H1 (cell line): Measurements from ENCODE around the gene COL25A1. TPM values are rescaled to one million over a fixed set of nuclear protein-coding genes. Genes with fewer than 3 reads are reported as not detected.

Experiments
- CTCF ChIA-PET: fragments of 300-600 bp; sonication (Branson Sonifier 250); formaldehyde crosslinking; loops from one replicate; lab custom pipeline; 2021; ENCODE audit not compliant: partially characterized antibody; lab: Charles Lee
- POLR2A ChIA-PET: fragments of 300-600 bp; sonication (Branson Sonifier 250); formaldehyde crosslinking; loops from one replicate; lab custom pipeline; 2021; ENCODE audit warnings: inconsistent platforms; ENCODE audit not compliant: partially characterized antibody; lab: Charles Lee
- DNase-seq, 2 experiments: peaks; one replicate each; pipeline versions ENCODE4 v3.0.0 to v3.0.0-alpha.2; 2010 to 2022; ENCODE audit warnings: low spot score in 2 of 2, low read depth in 1 of 2, mixed read lengths in 1 of 2
- FAIRE-seq: peaks from 2 replicates; lab custom pipeline; 2011; peaks lifted over from hg19 to GRCh38; lab: Jason Lieb, UNC
- H2AFZ ChIP-seq: 2 replicates; pipeline ENCODE4 v1.8.1; 2012; ENCODE audit warnings: low read length, inconsistent platforms
- H2AK5ac ChIP-seq: 2 replicates; pipeline ENCODE4 v1.6.1; 2013; ENCODE audit warnings: low read depth, low read length
- H2BK120ac ChIP-seq: replicated peaks from 2 replicates; pipeline ENCODE3; 2013; ENCODE audit warnings: low read depth, low read length, inconsistent platforms
- H2BK12ac ChIP-seq: 2 replicates; pipeline ENCODE4 v1.6.1; 2013; ENCODE audit warnings: low read depth, low read length
- H2BK15ac ChIP-seq: 2 replicates; pipeline ENCODE4 v1.6.1; 2013; ENCODE audit warnings: low read length
- H2BK20ac ChIP-seq: 2 replicates; pipeline ENCODE4 v1.6.1; 2013; ENCODE audit warnings: low read length
- H2BK5ac ChIP-seq: 2 replicates; pipeline ENCODE4 v1.6.1; 2013; ENCODE audit warnings: low read depth, low read length
- H3K14ac ChIP-seq: 2 replicates; pipeline ENCODE4 v1.6.1; 2013; ENCODE audit warnings: inconsistent platforms; ENCODE audit not compliant: insufficient read length
- H3K18ac ChIP-seq: 2 replicates; pipeline ENCODE4 v1.6.1; 2013; ENCODE audit warnings: low read length; ENCODE audit errors: extremely low read depth
- H3K23ac ChIP-seq: 2 replicates; pipeline ENCODE4 v1.6.1; 2013; ENCODE audit warnings: inconsistent platforms; ENCODE audit not compliant: insufficient read length
- H3K23me2 ChIP-seq: 2 replicates; pipeline ENCODE4 v1.6.1; 2013; ENCODE audit warnings: low read depth, low read length
- H3K27ac ChIP-seq: 2 replicates; pipeline ENCODE4 v1.6.1; 2011; ENCODE audit warnings: low read depth, low read length, inconsistent platforms
- H3K27me3 ChIP-seq, 4 experiments: replicated peaks in 1 of 4; 1 replicate in 1 of 4; 2 replicates in 3 of 4; pipeline versions ENCODE4 v1.6.1 to v1.8.1; 2011 to 2013; ENCODE audit warnings: low read length in 3 of 4, mild to moderate bottlenecking in 3 of 4, inconsistent platforms in 2 of 4, mixed read lengths in 2 of 4, moderate library complexity in 1 of 4; ENCODE audit not compliant: control insufficient read depth in 3 of 4, insufficient read depth in 3 of 4; ENCODE audit errors: extremely low read depth in 1 of 4
- H3K36me3 ChIP-seq, 4 experiments: 2 replicates each; pipeline versions ENCODE4 v1.6.1 to v1.8.1; 2011 to 2013; ENCODE audit warnings: mild to moderate bottlenecking in 4 of 4, low read length in 3 of 4, moderate library complexity in 2 of 4, control low read depth in 1 of 4, inconsistent platforms in 1 of 4; ENCODE audit not compliant: insufficient read depth in 4 of 4, control insufficient read depth in 2 of 4
- H3K4ac ChIP-seq: replicated peaks from 2 replicates; pipeline ENCODE3; 2013; ENCODE audit warnings: low read length, low read depth, mixed read lengths, inconsistent platforms; ENCODE audit not compliant: insufficient read length
- H3K4me1 ChIP-seq, 4 experiments: replicated peaks in 1 of 4; 1 replicate in 1 of 4; 2 replicates in 3 of 4; pipeline versions ENCODE4 v1.6.1 to v1.8.1; 2011 to 2013; ENCODE audit warnings: low read length in 3 of 4, inconsistent platforms in 2 of 4, mixed read lengths in 1 of 4; ENCODE audit not compliant: insufficient read depth in 4 of 4, control insufficient read depth in 3 of 4
- H3K4me2 ChIP-seq, 2 experiments: 2 replicates each; pipeline versions ENCODE4 v1.6.1 to v1.8.1; 2011 to 2013; ENCODE audit warnings: low read depth in 2 of 2, low read length in 2 of 2, control low read depth in 1 of 2, inconsistent platforms in 1 of 2, mild to moderate bottlenecking in 1 of 2; ENCODE audit not compliant: insufficient read depth in 1 of 2
- H3K4me3 ChIP-seq, 4 experiments: fragments of 200-600, 300-600 bp in 1 of 4; sonication (generic), shearing (Covaris generic), sonication (Bioruptor Twin) in 1 of 4; 2 replicates each; pipeline versions ENCODE4 v1.5.1 to v1.8.1; 2011 to 2016; ENCODE audit warnings: low read length in 4 of 4, low read depth in 3 of 4, control low read depth in 2 of 4, inconsistent platforms in 2 of 4, mild to moderate bottlenecking in 2 of 4, mixed read lengths in 1 of 4, moderate library complexity in 1 of 4; ENCODE audit not compliant: insufficient read depth in 2 of 4; ENCODE audit errors: extremely low read depth in 1 of 4
- H3K56ac ChIP-seq: replicated peaks from 2 replicates; pipeline ENCODE3; 2013; ENCODE audit warnings: low read depth, mild to moderate bottlenecking, mixed read lengths, low read length, inconsistent platforms; ENCODE audit not compliant: insufficient read length
- H3K79me1 ChIP-seq: 2 replicates; pipeline ENCODE4 v1.6.1; 2013; ENCODE audit warnings: low read depth, low read length, control low read depth
- H3K79me2 ChIP-seq, 2 experiments: 2 replicates each; pipeline versions ENCODE4 v1.6.1 to v1.8.1; 2012 to 2013; ENCODE audit warnings: low read length in 2 of 2, mild to moderate bottlenecking in 2 of 2, inconsistent platforms in 1 of 2; ENCODE audit not compliant: insufficient read depth in 2 of 2, control insufficient read depth in 1 of 2
- H3K9ac ChIP-seq, 4 experiments: replicated peaks in 1 of 4; 1 replicate in 1 of 4; 2 replicates in 3 of 4; pipeline versions ENCODE4 v1.6.1 to v1.8.1; 2011 to 2013; ENCODE audit warnings: low read depth in 3 of 4, low read length in 3 of 4, control low read depth in 2 of 4, mild to moderate bottlenecking in 2 of 4, moderate library complexity in 2 of 4, inconsistent platforms in 1 of 4; ENCODE audit errors: extremely low read depth in 1 of 4
- H3K9me3 ChIP-seq, 2 experiments: 2 replicates each; pipeline versions ENCODE4 v1.6.1 to v1.8.1; 2012 to 2013; ENCODE audit warnings: mild to moderate bottlenecking in 2 of 2, moderate library complexity in 2 of 2, control low read depth in 1 of 2, inconsistent platforms in 1 of 2, low read depth in 1 of 2, low read length in 1 of 2, mixed read lengths in 1 of 2; ENCODE audit not compliant: insufficient read depth in 2 of 2
- H4K20me1 ChIP-seq, 2 experiments: replicated peaks in 1 of 2; 2 replicates each; pipeline versions ENCODE3 to v1.8.1; 2011 to 2013; ENCODE audit warnings: inconsistent platforms in 2 of 2, low read length in 2 of 2, mild to moderate bottlenecking in 1 of 2; ENCODE audit not compliant: insufficient read depth in 2 of 2, control insufficient read depth in 1 of 2
- H4K5ac ChIP-seq: 2 replicates; pipeline ENCODE4 v1.6.1; 2013; ENCODE audit warnings: low read length, low read depth, mixed read lengths, inconsistent platforms; ENCODE audit not compliant: insufficient read length
- H4K8ac ChIP-seq: 2 replicates; pipeline ENCODE4 v1.8.0; 2013; ENCODE audit warnings: mild to moderate bottlenecking, moderate library complexity, low read length, inconsistent platforms; ENCODE audit not compliant: insufficient read depth; ENCODE audit errors: extremely low read depth
- H4K91ac ChIP-seq: replicated peaks from 2 replicates; pipeline ENCODE3; 2013; ENCODE audit warnings: low read length, mixed read lengths, inconsistent platforms; ENCODE audit not compliant: insufficient read length
- CBX8 ChIP-seq: fragments of 300-800, 300-1000 bp; sonication (generic); IDR thresholded peaks from 2 replicates; pipeline ENCODE4 v1.7.1; 2016; ENCODE audit warnings: low read depth, low read length, borderline replicate concordance
- EGR1 ChIP-seq: IDR thresholded peaks from 2 replicates; pipeline ENCODE4 v1.6.1; 2011; ENCODE audit warnings: low read depth, low read length, borderline replicate concordance
- WGBS, 2 experiments: shearing (Covaris generic) in 1 of 2; methylation state at CpG; one replicate each; pipeline versions ENCODE4 v1.1.6 to v1.1.7; 2013 to 2015; ENCODE audit warnings: low lambda C conversion rate in 2 of 2, mixed read lengths in 2 of 2, inconsistent platforms in 1 of 2, low coverage in 1 of 2, missing lambda C conversion rate in 1 of 2; ENCODE audit not compliant: insufficient replicate concordance in 2 of 2, insufficient coverage in 1 of 2, insufficient read length in 1 of 2; ENCODE audit errors: extremely low coverage in 1 of 2, missing lambda C conversion rate in 1 of 2; 5-methylcytosine and 5-hydroxymethylcytosine counted together
- polyA plus RNA-seq, 7 experiments: library from polyadenylated mRNA; depleted of rRNA in 3 of 7; stranded (reverse) in 5 of 7; unstranded in 2 of 7; fragments of >200 nt in 5 of 7; fragments of 200-250 nt in 2 of 7; gene quantifications; 1 replicate in 5 of 7; 2 replicates in 1 of 7; 4 replicates in 1 of 7; pipeline versions ENCODE4 v1.2.1 to v1.2.3, GENCODE V29; 2011 to 2013; ENCODE audit warnings: missing spikeins in 2 of 7, mixed read lengths in 2 of 7
- total RNA-seq: library from RNA; stranded (reverse); fragmentation: NEBNext Ultra II Directional; extraction: Animal tissue kit (Norgen Biotek cat#: 25700); gene quantifications from 2 replicates; pipeline ENCODE4 v1.2.1, GENCODE V29; 2021

Gene COL25A1
- total and polyA plus RNA-seq, 2 of the 8 experiments (the other 6 are each of a cell fraction or from before 2014, with no cell fraction given), result 1.1 to 8.3 TPM

DNA sequence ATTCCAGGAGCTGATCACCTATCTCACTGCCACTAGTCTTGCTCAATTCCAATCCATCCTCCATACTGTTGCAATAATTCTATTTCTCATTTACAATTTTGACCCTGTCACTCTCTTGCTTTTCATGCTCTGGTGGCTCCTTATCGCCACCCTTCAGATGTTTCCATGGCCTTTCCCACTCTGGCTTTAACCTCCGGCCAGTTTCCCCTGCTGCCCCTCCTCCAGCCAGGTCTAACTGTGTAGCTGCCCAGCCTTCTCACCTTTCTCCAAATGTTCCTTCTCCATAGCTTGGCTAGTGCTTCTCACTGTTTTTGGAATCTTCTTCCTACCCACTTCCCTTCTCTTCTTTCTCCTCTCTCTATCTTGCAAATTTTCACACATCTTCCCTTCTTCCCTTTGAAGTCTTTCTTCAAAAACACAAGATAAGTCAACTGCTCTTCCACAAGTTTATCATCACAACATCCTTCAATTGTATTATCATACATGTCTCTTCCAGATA is 153.8 kb downstream of the COL25A1 start:
- Histone ChIP-seq H3K4me3 (no peak overlapping the region), H3K36me3 (no peaks in the 10 kb centered on the region; a peak in 1 of 8 replicates), H2BK12ac (no peak overlapping the region), H3K56ac (no peak overlapping the region), H3K4me2 (no peak overlapping the region), H4K20me1 (peaks cover 0 to 2% of the 10 kb centered on the region in 2 experiments), H3K18ac (no peak overlapping the region), H3K79me2 (no peaks in the 10 kb centered on the region), H2AFZ (no peak overlapping the region), H3K14ac (no peak overlapping the region), H4K8ac (no peak overlapping the region), H3K27ac (no peak overlapping the region), H2BK5ac (no peak overlapping the region; the same call in 1 of the 2 replicates), H2BK120ac (no peak overlapping the region), H2AK5ac (no peak overlapping the region), H4K91ac (no peak overlapping the region), H2BK15ac (no peak overlapping the region), H3K9me3 (no peaks in the 10 kb centered on the region), H4K5ac (no peak overlapping the region), H3K4ac (no peak overlapping the region), H3K27me3 (no peaks in the 10 kb centered on the region), H2BK20ac (0 out of 2 replicates have a peak overlapping the region, but pooled peaks have one; percentile 67), H3K23ac (no peak overlapping the region), H3K4me1 (peaks cover 0 to 10% (median 2%) of the 10 kb centered on the region in 4 experiments; a peak in 2 of 7 replicates), H3K23me2 (peaks cover 2% of the 10 kb centered on the region; the same call in 1 of the 2 replicates), H3K79me1 (no peaks in the 10 kb centered on the region), H3K9ac (no peak overlapping the region)
- TF ChIP-seq CBX8, result no peak
- no peak for TF ChIP-seq EGR1
- ChIA-PET CTCF (no interaction called here), POLR2A (no interaction called here)
- no peak for DNase-seq
- 90% methylated on average over 2 of the region's 2 CpGs; no CpG with 5 or more reads in 1 of the 2 experiments for WGBS, 2 experiments
- FAIRE-seq, result no peak
